ENCODE results near the gene LRRC1.
"Not testable (repeated sequence)": the region's sequence is repeated elsewhere in the genome, so short reads cannot be mapped to it uniquely, and the experiment has no call there.

Gene LRRC1

DNA sequence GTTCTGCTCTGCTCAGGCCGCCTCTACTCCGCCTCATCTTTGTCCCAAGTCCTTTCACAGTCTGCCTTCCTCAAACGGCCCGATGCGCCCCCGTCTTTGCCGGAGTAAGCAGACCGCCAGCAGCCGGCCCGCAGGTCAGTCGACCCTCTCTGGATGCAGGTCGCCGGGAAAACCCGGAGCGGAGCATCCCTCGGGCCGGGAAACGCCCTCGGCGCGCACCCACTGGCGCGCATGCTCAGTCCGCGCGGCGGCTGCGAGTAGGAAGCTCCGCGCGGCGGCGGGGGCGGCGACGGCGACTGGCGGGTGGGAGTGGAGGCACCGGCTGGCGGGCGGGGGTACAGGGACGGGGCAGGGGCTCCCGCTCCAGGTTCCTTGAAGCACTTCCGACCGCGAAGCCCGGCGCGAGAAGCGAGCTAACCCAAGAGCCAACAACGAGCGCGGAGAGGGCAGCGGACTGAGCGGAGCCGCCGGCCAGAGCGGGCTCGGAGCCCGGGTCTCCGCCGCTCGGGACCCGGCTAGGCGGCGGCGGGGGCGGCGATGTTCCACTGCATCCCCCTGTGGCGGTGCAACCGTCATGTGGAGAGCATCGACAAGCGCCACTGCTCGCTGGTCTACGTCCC, at the start of gene LRRC1:
Gene LRRC1 (plus strand): TSS at position 286 of the 620 bp plus-strand sequence. CDS start 252 bp downstream, at position 538.
- DNase-seq = peak; percentile 78

DNA sequence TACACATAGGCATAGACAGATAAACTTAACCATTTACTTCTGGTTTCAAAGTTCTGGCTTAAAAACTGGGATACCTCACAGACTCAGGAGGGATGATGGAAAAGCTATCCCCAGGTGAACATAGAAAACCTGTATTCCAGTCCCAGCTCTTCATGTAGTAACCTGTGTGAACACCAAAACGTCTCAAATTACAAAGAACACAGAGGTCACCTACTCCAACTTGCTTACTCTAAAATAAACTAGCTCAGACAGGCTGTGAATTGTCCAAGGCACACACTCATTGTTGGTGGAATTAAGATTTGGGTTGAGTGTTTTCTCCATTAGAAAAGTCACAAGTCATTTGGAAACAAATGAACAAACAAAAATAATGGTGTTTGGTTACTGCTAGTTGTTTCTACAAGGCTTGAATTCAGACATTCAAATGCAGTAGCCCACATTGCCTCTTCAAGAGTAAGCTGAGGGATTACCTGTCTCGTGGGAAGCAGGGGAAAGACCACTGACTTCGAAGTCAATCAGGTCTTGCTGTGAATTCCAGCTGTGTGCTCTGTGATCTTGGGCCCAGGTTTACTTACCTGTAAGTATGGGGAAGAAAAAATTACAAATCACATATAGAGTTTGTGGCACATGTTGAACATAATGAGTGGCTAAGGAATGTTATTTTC, 48.2 kb upstream of the LRRC1 start:
- no peak for DNase-seq

DNA sequence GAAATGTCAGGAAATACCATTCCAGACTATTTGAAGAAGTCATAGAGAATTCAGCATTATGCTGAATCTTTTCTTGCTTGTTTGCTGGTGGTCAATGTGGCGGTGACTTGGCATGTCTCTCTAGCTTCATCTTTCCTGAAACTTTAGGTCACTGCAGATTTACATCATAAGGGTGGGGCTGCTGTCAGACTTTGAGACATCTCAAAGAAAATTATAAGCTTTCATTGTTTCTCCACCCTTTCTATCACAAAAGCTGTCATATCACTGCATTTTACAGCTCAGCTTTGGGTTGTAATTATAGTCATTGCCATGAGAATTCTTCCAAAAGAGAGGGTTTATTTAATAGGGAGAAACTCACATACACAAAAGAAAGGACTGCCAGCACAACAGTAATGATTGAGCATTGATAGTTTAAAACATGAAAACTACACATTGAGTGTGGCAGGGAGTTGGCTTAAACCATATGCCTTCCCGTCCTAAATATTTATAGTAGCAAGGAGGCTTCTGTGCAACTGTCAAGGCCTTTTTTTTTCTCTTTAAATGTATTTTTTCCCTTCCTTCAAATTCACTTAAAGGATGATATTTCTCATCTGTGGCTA, 44.7 kb upstream of the LRRC1 start:
- no peak for DNase-seq

DNA sequence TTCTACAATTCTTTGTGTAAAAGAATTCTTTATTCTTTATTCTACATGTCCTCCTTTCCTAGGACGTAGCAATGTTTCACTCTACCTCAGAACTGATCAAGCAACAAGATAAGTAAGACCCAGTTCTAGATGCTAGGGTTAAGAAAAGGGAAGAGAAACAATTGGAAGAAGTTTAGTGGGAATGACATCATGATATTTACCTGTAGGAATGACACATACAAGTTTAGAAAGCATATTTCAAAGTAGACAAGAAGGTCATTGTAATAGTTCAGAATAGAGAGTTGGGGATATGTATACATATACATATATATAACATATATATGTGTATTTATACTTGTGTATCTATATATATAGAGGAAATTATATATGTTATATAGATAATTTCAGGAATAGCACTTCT, 43.4 kb upstream of the LRRC1 start:
- DNase-seq = no peak

DNA sequence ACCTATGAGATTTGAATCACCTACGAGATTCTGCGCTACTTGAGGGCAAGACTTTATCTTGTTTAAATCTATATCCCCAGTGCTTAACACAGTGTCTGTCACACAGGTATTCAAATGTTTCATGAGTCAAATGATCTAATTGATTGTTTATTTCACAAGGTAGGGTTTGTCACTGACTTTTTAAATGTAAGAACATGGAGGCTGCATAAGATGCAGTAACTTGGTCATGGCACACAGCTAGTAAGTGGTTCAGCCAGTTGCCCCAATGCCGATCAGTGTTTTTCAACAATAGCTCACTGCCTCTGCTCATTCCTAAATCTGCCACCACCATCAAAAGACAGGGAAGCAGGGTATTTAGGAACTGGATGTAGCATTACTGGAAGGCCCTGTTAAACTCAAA, 42.4 kb upstream of the LRRC1 start:
- no peak for DNase-seq

DNA sequence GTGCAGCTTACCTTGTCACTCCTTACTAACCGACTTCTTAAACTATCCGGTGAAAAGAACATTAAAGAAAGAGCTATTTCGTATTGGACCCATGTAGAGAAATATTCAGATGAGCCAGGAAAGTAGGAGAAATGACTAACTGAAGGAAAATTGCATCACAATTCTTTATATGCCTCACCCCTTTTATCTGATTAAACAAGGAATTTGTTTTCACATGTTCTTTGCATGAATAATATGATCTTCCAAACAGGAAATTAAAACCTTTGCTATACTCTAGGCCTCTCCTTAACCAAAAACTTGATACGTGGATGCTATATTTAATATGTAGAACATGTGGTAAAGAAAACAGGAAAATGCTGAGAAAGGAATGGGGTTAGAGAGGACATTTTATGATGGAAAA, 41.9 kb upstream of the LRRC1 start:
- no peak for DNase-seq

DNA sequence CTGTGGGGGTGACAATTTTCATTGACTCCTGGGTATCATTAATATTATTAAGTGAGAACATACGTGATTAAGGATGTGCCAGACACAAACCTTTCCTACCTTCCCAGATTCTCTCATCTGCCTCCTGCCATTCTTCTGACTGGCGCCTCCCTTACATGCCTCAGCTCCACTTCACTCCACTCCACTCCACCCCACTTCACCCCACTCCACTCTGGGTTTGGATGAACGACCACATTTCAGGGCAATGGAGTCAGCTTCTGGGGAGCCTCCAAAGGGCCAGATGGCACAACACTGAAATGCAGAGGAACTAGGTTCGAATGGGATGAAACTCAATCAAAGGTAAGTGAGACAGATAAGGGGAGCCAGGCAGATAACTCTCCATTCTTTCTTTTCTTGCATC, 40.5 kb upstream of the LRRC1 start:
- DNase-seq = no peak

DNA sequence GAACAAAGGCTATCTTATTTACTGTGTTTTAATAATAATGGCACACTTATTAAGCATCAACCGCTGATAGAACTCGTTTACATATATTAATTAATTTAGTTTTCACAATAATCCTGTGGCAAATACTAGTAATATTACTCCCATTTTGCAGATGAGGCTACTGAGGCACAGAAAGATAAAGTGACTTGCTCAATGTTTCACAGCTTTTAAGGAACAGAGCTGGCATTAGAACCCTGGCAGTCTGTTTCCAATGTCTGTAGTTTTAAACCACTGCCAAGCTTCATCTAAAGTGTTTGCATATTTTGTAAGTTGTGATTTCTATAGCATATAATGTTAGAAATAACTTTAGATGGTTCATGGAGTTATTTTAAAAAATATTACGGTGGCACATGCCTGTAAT, 38.4 kb upstream of the LRRC1 start:
- no peak for DNase-seq

DNA sequence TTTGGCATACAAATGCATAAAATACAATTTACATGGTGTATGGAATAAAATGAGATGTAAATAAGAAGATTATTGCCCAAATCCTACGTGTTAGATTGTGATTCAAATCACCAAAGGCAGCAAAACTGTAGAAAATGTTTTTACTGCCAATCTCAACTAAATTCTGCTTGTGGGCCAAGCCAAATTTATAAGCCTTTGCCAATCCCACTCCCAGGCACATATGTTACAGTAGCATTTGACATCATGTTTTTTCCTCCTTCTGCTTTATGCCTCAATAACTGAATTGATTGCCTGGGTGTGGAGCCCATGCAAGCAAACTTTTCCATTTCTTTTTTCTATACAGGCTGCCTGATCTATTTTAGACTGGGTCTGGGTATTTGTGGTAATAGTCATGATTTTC, 36.3 kb upstream of the LRRC1 start:
- DNase-seq = no peak

DNA sequence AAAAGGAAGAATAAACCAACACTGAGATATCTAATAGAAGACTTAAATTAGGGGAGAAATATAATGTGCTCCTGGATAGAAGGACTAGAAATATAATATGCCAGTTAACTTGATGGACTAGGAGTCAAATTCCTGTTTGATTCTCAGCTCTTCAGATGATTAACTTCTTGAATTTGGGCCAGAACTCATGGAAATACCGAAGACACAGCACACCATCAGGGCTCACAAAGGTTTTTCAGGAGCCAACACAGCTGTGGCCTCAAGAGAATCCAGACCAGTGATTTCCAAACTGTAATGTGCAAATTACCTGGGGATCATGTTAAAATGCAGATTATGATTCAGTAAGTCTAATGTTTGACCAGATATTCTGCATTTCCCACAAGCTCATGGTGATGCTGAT, 33.8 kb upstream of the LRRC1 start:
- DNase-seq = no peak

DNA sequence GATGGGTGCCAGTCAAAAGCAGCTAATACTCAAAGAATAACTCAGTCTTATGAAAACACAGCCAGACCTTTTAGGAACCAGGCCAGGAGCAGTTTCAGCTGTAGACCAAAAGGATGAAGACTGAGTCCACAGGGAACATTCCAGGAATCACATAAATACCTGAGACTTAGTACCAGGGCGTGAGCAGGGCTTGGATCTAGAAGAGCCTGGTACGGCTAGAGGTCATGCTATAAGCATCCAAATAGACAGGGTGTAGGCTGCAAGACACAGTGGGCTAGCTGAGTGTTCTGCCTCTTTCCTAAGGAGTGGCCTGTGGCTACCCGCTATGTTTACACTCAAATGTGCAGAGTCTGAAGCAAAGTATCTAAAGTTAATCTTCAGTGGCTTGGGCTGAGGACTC, 29.5 kb upstream of the LRRC1 start:
- DNase-seq = no peak

DNA sequence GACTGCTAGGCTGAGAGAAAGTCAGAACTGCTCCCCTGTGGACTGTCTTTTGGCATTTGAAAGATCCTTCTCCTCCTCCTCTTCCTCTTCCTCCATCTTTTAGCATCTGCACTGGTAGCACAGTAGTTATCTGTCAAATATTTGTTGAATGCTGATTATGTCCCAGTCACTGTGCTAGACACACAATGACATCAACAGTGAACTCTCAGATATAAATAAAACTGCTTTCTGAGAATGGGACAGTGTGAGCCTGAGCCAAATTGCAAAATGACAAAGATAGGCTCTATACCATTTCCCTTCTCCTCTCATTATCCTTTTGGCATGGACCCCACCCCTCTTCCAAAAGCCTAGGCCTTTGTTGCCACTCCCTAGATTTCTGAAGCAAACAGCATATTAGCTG, 27.9 kb upstream of the LRRC1 start:
- DNase-seq = no peak

DNA sequence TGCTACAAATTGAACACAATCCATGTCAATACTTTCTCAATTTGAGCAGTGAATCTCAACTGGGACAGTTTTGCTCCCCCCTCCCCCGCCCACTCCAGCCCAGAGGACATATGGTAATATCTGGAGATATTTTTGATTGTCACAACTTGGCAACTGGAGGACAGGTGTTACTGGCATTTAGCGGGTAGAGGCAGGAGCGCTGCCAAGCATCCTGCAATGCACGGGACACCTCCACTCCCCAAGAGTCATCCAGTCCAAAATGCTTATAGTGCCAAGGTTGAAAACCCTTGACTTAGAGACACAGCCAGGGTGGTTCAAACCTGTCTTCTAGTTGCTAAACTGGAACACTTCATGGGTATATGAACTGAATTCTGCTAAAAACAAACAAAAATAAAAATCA, 26.9 kb upstream of the LRRC1 start:
- no peak for DNase-seq

DNA sequence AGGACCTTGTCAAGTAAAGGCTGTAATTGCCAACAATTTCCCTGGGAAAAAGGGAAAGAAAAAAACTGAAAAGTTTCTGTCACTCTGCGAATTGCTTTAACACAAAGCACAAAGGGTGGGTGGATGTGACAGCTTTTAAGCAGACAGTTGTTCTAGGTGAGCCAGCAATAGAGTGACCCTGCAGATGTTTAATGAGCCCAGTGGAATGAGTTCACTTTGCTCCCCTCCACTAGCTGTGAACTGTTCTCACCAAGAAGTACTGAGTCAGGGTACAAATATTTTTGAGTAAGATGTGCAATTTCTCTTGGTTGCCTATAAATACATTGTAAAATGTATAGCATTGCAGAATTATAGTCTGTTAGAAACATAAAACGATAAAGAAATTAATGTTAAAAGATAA, 26.2 kb upstream of the LRRC1 start:
- no peak for DNase-seq

DNA sequence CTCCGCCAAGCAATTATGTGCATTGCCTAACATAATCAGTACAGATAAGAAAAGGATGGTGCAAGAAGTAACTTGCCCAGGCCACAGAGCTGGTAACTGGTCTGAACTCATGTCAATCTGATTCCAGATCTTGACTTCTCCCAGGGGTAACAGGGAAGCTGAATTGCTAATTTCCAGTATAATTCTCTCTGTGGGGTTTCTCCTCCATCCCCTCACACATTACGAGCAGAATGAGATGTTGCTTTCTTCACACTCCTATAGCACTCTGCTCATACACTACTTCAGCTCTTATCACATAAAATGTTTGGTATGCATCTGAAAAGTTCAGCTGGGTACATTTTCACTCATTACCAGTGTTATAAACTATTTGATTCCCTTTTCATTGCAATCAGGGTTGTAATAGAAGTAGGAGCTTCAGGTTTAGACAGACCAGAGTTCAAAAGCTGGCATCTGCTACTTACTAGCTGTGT, 24.0 kb upstream of the LRRC1 start:
- DNase-seq = no peak

DNA sequence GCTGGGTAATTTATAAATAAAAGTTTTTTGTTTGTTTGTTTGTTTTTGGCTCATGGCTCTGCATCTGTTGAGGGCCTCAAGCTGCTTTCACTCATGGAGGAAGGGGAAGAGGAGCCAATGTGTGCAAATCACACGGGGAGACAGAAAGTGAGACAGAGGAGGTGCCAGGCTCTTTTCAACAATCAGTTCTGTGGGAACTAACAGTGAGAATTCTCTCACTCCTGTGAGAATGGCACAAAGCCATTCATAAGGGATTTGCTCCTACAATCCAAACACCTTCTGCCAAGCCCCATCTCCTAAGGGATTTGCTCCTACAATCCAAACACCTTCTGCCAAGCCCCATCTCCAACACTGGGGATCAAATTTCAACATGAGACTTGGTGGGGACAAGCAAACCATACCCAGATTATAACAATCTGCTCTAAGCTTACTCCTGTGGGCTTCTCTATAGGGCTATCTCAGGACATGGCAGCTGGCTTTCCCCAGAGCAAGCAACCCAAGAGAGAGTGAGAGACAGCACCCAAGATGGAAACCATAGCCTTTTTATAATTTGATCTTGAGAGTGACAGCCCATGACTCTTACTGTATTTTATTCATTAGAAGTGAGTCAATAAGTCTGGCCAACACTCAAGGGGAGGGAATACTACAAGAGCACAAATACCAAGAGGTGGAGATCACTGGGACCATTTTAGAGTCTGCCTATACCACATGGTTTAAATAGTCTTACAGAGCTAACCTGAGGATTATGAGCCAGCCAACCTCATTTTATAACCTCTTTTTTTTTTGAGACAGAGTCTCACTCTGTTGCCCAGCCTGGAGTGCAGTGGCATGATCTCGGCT, 22.8 kb upstream of the LRRC1 start:
- no peak for DNase-seq

DNA sequence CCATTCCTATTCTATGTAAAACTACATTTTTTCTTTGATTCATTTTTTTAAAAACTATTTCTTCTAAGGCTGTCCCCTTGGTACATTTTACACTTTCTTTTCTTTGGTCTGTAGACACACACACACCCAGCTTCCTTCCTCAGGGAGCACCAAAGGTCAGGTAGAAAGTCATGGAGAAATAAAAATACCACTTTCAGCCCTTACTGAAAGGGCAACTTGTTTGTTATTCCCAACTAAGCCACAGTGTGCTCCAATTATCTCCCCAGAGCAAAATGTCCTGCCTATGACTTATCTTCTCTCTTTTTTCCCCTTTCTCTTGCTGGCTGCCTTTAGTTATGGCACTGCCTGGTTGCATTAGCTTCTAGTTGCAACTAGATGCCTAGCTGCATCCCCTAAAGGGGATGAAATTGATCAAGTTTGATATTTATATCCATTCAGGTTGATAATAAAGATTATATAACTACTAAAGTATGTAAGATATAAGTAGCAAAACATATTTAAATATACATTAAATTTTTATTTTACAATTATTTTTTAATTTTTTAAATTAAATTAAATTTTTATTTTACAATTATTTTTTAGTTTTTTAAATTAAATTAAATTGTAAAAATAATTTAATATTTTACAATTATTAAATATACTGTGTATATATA, 21.6 kb upstream of the LRRC1 start:
- DNase-seq = no peak

DNA sequence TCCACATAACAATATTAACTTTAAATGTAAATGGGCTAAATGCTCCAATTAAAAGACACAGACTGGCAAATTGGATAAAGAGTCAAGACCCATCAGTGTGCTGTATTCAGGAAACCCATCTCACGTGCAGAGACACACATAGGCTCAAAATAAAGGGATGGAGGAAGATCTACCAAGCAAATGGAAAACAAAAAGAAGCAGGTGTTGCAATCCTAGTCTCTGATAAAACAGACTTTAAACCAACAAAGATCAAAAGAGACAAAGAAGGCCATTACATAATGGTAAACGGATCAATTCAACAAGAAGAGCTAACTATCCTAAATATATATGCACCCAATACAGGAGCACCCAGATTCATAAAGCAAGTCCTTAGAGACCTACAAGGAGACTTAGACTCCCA, 18.7 kb upstream of the LRRC1 start:
- DNase-seq = not testable (repeated sequence)

DNA sequence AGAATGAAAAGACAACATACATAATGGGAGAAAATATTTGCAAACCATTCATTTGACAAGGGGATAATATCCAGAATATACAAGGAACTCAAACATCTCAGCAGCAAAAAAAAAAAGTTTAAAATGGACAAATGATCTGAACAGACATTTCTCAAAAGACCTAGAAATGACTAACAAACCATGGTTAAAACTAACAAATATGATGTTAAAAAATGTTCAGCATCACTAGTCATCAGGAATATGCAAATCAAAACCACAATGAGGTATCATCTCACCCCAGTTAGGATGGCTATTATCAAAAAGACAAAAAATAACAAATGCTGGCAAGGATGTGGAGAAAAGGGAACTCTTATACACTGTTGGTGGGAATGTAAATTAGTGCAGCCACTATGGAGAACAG, 9.8 kb upstream of the LRRC1 start:
- not testable (repeated sequence) for DNase-seq

DNA sequence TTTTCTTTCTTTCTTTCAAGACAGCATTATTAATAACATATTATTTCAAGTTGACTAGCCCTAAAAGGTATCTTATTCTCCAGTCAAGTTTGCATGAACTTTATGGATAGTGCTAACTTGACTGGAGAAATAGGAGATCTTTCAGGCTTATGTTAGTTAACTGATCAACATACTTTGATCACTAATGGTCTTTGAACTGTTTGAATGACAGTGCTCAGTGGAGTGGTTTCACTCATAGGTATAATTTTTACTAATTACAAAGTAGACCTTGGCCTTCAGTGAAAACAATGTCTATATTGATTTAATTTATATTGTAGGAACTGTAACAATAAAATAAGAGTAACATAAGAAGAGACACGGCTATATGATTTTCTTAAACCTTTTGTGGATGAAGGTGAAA, 8.0 kb upstream of the LRRC1 start:
- DNase-seq = no peak

DNA sequence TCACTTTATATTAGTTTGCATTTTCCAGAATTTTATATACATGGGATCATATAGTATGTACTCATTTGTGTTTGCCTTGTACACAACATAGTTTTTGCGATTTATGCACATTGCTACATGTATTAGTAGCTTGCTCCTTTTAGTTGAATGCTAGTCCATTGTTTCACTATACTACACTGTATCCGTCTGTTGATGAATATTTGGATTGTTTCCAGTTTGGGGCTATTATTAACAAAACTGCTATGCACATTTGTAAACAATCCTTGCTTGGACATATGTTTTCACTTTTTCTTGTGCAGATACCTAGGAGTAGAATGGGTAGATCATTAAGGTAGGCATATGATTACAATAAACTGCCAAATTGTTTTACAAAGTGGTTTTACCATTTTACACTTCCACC, 3.9 kb upstream of the LRRC1 start:
- no peak for DNase-seq

DNA sequence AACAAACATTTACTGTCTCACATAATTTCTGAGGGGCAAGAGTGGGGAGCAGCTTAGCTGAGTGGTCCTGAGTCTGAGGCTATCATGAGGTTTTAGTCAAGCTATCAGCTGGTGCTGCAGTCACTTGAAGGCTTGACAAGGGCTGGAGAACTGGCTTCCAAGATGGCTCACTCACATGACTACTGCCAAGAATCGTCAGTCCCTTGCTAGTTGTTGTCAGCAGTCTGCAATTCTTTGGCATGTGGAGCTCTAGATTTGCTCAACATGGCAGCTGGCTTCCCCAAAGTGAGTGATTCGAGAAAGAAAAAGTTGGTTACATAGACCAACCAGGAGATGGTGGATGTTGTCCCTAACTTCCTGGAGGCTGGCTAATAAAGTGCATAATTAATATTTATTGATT, 2.8 kb upstream of the LRRC1 start:
- no peak for DNase-seq

DNA sequence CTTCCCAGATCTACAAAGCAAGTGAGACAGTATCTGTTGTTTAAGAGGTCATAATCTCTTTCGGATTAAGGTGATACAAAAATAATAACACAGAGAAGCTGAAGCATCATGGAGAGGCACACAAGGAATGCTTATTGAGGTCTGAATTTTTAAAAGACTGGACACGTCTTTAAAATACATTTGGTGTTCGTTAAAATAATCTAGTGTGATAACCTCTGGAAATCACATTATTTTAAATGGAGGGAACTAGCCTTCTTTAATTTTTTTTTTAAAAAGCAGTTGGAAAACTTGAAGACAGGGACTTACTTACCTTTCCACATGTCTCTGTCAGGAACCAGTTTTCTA, 1.9 kb upstream of the LRRC1 start:
- no peak for DNase-seq

Measured in stimulated activated CD4-positive, alpha-beta T cell treated with anti-CD3 and anti-CD28 coated beads, Interleukin-2, amount 100 ng/mL, for 48 hours (primary cell).